HepG2 (cell line): Measurements from ENCODE around the gene FCAMR. TPM values are rescaled to one million over a fixed set of nuclear protein-coding genes. Genes with fewer than 3 reads are reported as not detected.

Experiments
- ATAC-seq: fragments of 200-7000 bp; cut with Tn5 transposase; 3 replicates; pipeline ENCODE4 v1.9.1; 2020; ENCODE audit warnings: mild to moderate bottlenecking, moderate library complexity
- BruUV-seq: library from RNA; stranded (reverse); fragments of 400-500 nt; replicated peaks from 2 replicates; lab custom pipeline; 2021; lab: Mats Ljungman, UMichigan
- CTCF ChIA-PET: fragments of 300-600 bp; formaldehyde crosslinking; extraction: SDS; loops from one replicate; lab custom pipeline; 2021; ENCODE audit warnings: low total read pairs, inconsistent platforms, low intra/inter-chr PET ratio; lab: Yijun Ruan, JAX
- POLR2A ChIA-PET: fragments of 350-600 bp; sonication (Branson Sonifier 250); formaldehyde crosslinking; loops from one replicate; lab custom pipeline; 2020; ENCODE audit warnings: antibody characterized with exemption, inconsistent platforms; lab: Yijun Ruan, JAX
- DNase-seq: peaks from one replicate; pipeline ENCODE4 v3.0.0-alpha.2; 2015; ENCODE audit warnings: low spot score
- FAIRE-seq: peaks from 3 replicates; lab custom pipeline; 2011; peaks lifted over from hg19 to GRCh38; lab: Jason Lieb, UNC
- H2AFZ ChIP-seq: one replicate; pipeline ENCODE4 v1.6.1; 2011; ENCODE audit warnings: low read length, inconsistent platforms
- H3K27ac ChIP-seq: fragments of 300-600 bp; 3 replicates; pipeline ENCODE4 v1.8.0; 2011; ENCODE audit warnings: mixed run types, mild to moderate bottlenecking, mixed read lengths, low read length, inconsistent platforms; ENCODE audit not compliant: insufficient read depth; ENCODE audit errors: extremely low read length
- H3K27me3 ChIP-seq, 2 experiments: fragments of 200-600 bp in 1 of 2; 2 replicates in 1 of 2; 3 replicates in 1 of 2; pipeline versions ENCODE4 v1.6.0 to v1.8.0; 2011; ENCODE audit warnings: low read length in 2 of 2, mild to moderate bottlenecking in 2 of 2, moderate library complexity in 2 of 2, inconsistent platforms in 1 of 2; ENCODE audit not compliant: insufficient read depth in 2 of 2, control insufficient read depth in 1 of 2
- H3K36me3 ChIP-seq, 2 experiments: fragments of 200-600 bp in 1 of 2; replicated peaks in 1 of 2; 2 replicates in 1 of 2; 3 replicates in 1 of 2; pipeline versions ENCODE4 v1.5.1 to v1.8.0; 2011; ENCODE audit warnings: low read length in 2 of 2, inconsistent platforms in 1 of 2; ENCODE audit not compliant: insufficient read depth in 2 of 2, control insufficient read depth in 1 of 2
- H3K4me1 ChIP-seq: 2 replicates; pipeline ENCODE4 v1.5.1; 2012; ENCODE audit warnings: low read length, inconsistent platforms; ENCODE audit not compliant: insufficient read depth
- H3K4me2 ChIP-seq: 2 replicates; pipeline ENCODE4 v1.6.0; 2011; ENCODE audit warnings: low read depth, low read length, inconsistent platforms
- H3K4me3 ChIP-seq, 3 experiments: fragments of 200-600 bp in 1 of 3; sonication (generic), shearing (Covaris generic) in 1 of 3; replicated peaks in 1 of 3; 2 replicates each; pipeline ENCODE4 v1.5.1; 2011 to 2016; ENCODE audit warnings: low read length in 3 of 3, inconsistent platforms in 2 of 3, low read depth in 2 of 3, mild to moderate bottlenecking in 2 of 3, control low read depth in 1 of 3, mixed read lengths in 1 of 3; ENCODE audit not compliant: insufficient read depth in 1 of 3
- H3K79me2 ChIP-seq: one replicate; pipeline ENCODE4 v1.6.1; 2011; ENCODE audit warnings: low read length, inconsistent platforms; ENCODE audit not compliant: insufficient read depth
- H3K9ac ChIP-seq: 2 replicates; pipeline ENCODE4 v1.6.0; 2011; ENCODE audit warnings: mild to moderate bottlenecking, low read depth, low read length, inconsistent platforms; ENCODE audit not compliant: insufficient read depth
- H3K9me3 ChIP-seq: 2 replicates; pipeline ENCODE4 v1.5.1; 2012; ENCODE audit warnings: mild to moderate bottlenecking, low read length
- H4K20me1 ChIP-seq: 2 replicates; pipeline ENCODE4 v1.6.0; 2011; ENCODE audit warnings: inconsistent platforms, mild to moderate bottlenecking, low read length, moderate library complexity; ENCODE audit not compliant: insufficient read depth
- PRDM15 ChIP-seq: sonication (generic); formaldehyde crosslinking; IDR thresholded peaks from 2 replicates; pipeline ENCODE4 v1.4.0; 2020; ENCODE audit warnings: missing genetic modification reagents
- SSRP1 ChIP-seq: IDR thresholded peaks from 2 replicates; pipeline ENCODE4 v1.6.1; 2016; ENCODE audit warnings: control low read depth
- TFDP1 ChIP-seq: IDR thresholded peaks from 2 replicates; pipeline ENCODE4 v1.6.1; 2016; ENCODE audit warnings: missing compliant biosample characterization, missing genetic modification reagents, borderline replicate concordance
- THAP8 ChIP-seq: sonication (generic); formaldehyde crosslinking; IDR thresholded peaks from 2 replicates; pipeline ENCODE4 v1.5.1; 2020; ENCODE audit warnings: missing genetic modification reagents, mild to moderate bottlenecking, borderline replicate concordance
- UBTF ChIP-seq: sonication (generic); formaldehyde crosslinking; IDR thresholded peaks from 2 replicates; pipeline ENCODE4 v1.4.0; 2020; ENCODE audit warnings: mild to moderate bottlenecking, missing genetic modification reagents
- USF2 ChIP-seq, 2 experiments: sonication (generic) in 1 of 2; formaldehyde crosslinking in 1 of 2; IDR thresholded peaks; 2 replicates each; pipeline versions ENCODE4 v1.5.1 to v1.6.1; 2011 to 2020; ENCODE audit warnings: borderline replicate concordance in 1 of 2, low read depth in 1 of 2, low read length in 1 of 2, mild to moderate bottlenecking in 1 of 2, missing genetic modification reagents in 1 of 2, moderate library complexity in 1 of 2
- ZMAT5 ChIP-seq: sonication (generic); formaldehyde crosslinking; IDR thresholded peaks from 2 replicates; pipeline ENCODE4 v1.5.0; 2020; ENCODE audit warnings: mild to moderate bottlenecking, low read depth, missing genetic modification reagents, borderline replicate concordance
- ZNF513 ChIP-seq: sonication (generic); formaldehyde crosslinking; conservative IDR thresholded peaks from 2 replicates; pipeline ENCODE4 v1.5.0; 2020; ENCODE audit warnings: missing genetic modification reagents
- ZNF530 ChIP-seq: sonication (generic); formaldehyde crosslinking; IDR thresholded peaks from 2 replicates; pipeline ENCODE4 v1.5.0; 2020; ENCODE audit warnings: low read depth, mild to moderate bottlenecking, missing genetic modification reagents
- ZNF839 ChIP-seq: sonication (generic); formaldehyde crosslinking; IDR thresholded peaks from 2 replicates; pipeline ENCODE4 v1.4.0; 2020; ENCODE audit warnings: missing genetic modification reagents, mild to moderate bottlenecking, borderline replicate concordance
- ZSCAN12 ChIP-seq: sonication (generic); formaldehyde crosslinking; IDR thresholded peaks from 2 replicates; pipeline ENCODE4 v1.9.0; 2021; ENCODE audit warnings: mild to moderate bottlenecking, missing genetic modification reagents
- WGBS: methylation state at CpG from one replicate; pipeline ENCODE4 v1.1.6; 2017; ENCODE audit warnings: low lambda C conversion rate; 5-methylcytosine and 5-hydroxymethylcytosine counted together
- in situ Hi-C: cut with HindIII; loops from 2 replicates; pipeline ENCODE4 v1.10.0; 2017; ENCODE audit warnings: low pct_unique_long_range_greater_than_20kb; ENCODE audit not compliant: extremely low pct_ligation_motif_present
- intact Hi-C: fragments of 100-400 bp; cut with micrococcal nuclease; formaldehyde crosslinking; loops from one replicate; pipeline ENCODE4 v1.10.0; 2022; ENCODE audit not compliant: unreplicated experiment
- polyA plus RNA-seq, 8 experiments: library from polyadenylated mRNA; depleted of rRNA in 3 of 8; stranded (reverse) in 7 of 8; unstranded in 1 of 8; fragments of >200 nt; fragmentation: Illumina TruSeq in 4 of 8; extraction: Trizol in 4 of 8; gene quantifications; 2 replicates each; pipeline versions ENCODE4 v1.2.1 to v1.2.3, GENCODE V29; 2011 to 2016; ENCODE audit warnings: low read depth in 4 of 8, missing spikeins in 1 of 8, mixed read lengths in 1 of 8; ENCODE audit not compliant: insufficient read depth in 1 of 8
- total RNA-seq, 5 experiments: library from RNA; depleted of rRNA; stranded (reverse); fragments of >200 nt; fragmentation: Illumina TruSeq; extraction: Trizol; gene quantifications; 2 replicates each; pipeline ENCODE4 v1.2.3, GENCODE V29; 2016; ENCODE audit warnings: low read depth in 1 of 5

FCAMR gene
- total and polyA plus RNA-seq, 2 of the 13 experiments (the other 11 are each of a cell fraction or from before 2014, with no cell fraction given) = not detected

- FAIRE-seq (no peak), DNase-seq (no peak), ATAC-seq (no peak)
- ChIA-PET POLR2A (no interaction called here), CTCF (no interaction called here)
- Histone ChIP-seq H3K9ac (no peak overlapping the region), H3K4me3 (no peak overlapping the region), H3K27me3 (peaks cover 3 to 32% of the 10 kb centered on the region in 2 experiments; a peak in 3 of 5 replicates), H3K4me1 (no peaks in the 10 kb centered on the region), H3K4me2 (no peak overlapping the region), H4K20me1 (no peaks in the 10 kb centered on the region), H3K36me3 (no peaks in the 10 kb centered on the region), H2AFZ (no peak overlapping the region), H3K27ac (no peak overlapping the region), H3K9me3 (no peaks in the 10 kb centered on the region), H3K79me2 (no peaks in the 10 kb centered on the region)
- no TSS peak for BruUV-seq
- intact Hi-C loops (no loop called here), in situ Hi-C loops (loop anchor here (10.0 kb wide), 1 partner anchor 252 kb away; no protein-coding TSS in a partner anchor)
- WGBS = 0% methylated on average over 3 of the region's 3 CpGs
- TF ChIP-seq ZSCAN12 (CRISPR knock-in tag) = no peak
- TF ChIP-seq SSRP1 (CRISPR knock-in tag) = no peak
- TF ChIP-seq TFDP1 (CRISPR knock-in tag) = no peak
- TF ChIP-seq ZNF513 (CRISPR knock-in tag) = no peak
- no peak for TF ChIP-seq ZNF530 (CRISPR knock-in tag)
- TF ChIP-seq USF2 (IDR thresholded peaks at IDR 0.05; ENCODE audit: low read depth, low read length) = no peak
- TF ChIP-seq USF2 (CRISPR knock-in tag; IDR thresholded peaks at IDR 0.05; ENCODE audit: borderline replicate concordance) = no peak
- no peak for TF ChIP-seq UBTF (CRISPR knock-in tag)
- TF ChIP-seq ZMAT5 (CRISPR knock-in tag) = no peak
- TF ChIP-seq PRDM15 (CRISPR knock-in tag) = no peak
- no peak for TF ChIP-seq ZNF839
- TF ChIP-seq THAP8 (CRISPR knock-in tag) = no peak
Measured at GRCh38 chr1:206986885-206987284, 16.6 kb upstream of the FCAMR start.
